ENCODE data around the gene PCK2. TPM values are rescaled to one million over a fixed set of nuclear protein-coding genes. Genes with fewer than 3 reads are reported as not detected.

PCK2 gene
- total and polyA plus RNA-seq, 2 of the 13 experiments (the other 11 are each of a cell fraction or from before 2014, with no cell fraction given), result 129 to 272 TPM

DNA sequence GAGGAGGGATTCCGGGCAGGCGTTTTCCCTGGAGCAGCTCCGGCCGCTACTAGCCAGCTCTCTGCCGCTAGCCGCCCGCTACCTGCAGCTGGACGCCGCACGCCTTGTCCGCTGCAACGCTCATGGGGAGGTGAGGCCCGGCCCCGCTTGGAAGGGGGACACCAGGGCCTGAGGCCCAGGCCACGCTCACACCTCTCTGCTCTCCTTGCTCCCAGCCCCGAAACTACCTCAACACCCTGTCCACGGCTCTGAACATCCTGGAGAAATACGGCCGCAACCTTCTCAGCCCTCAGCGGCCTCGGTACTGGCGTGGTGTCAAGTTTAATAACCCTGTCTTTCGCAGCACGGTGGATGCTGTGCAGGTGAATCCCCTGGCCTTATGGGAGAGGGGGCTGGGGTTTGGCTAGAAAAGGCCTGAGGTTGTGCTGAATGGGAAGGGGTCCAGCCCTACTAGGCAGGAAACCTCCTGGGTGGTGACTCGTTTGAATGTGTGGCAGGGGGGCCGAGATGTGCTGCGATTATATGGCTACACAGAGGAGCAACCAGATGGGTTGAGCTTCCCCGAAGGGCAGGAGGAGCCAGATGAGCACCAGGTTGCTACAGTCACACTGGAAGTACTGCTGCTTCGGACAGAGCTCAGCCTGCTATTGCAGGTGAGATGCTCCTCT lies 53.8 kb downstream of the PCK2 start (continued):
- TF ChIP-seq ZKSCAN5 (CRISPR knock-in tag; IDR thresholded peaks at IDR 0.05) (0 out of 2 replicates have a peak, but pooled peaks have one; percentile 50), MXD4 (CRISPR knock-in tag; IDR thresholded peaks at IDR 0.05) (0 out of 2 replicates have a peak, but pooled peaks have one; percentile 20), GLI4 (CRISPR knock-in tag; IDR thresholded peaks at IDR 0.05; ENCODE audit: borderline replicate concordance) (no peak), ZSCAN12 (CRISPR knock-in tag; IDR thresholded peaks at IDR 0.05) (no peak), ZNF253 (CRISPR knock-in tag; IDR thresholded peaks at IDR 0.05; ENCODE audit: borderline replicate concordance) (0 out of 2 replicates have a peak, but pooled peaks have one; percentile 40), FOXK1 (CRISPR knock-in tag; IDR thresholded peaks at IDR 0.05; ENCODE audit: borderline replicate concordance, low read depth) (no peak), POLR2A (IDR thresholded peaks at IDR 0.05; ENCODE audit: insufficient read depth in 1 of 2, low read depth in 2 of 2, low read length in 2 of 2) (no peak), RAD21 (CRISPR knock-in tag; IDR thresholded peaks at IDR 0.05) (0 out of 2 replicates have a peak, but pooled peaks have one; percentile 72), ZNF230 (CRISPR knock-in tag; IDR thresholded peaks at IDR 0.05) (peak; percentile 89), ZNF510 (CRISPR knock-in tag; IDR thresholded peaks at IDR 0.05; ENCODE audit: low read depth) (peak; percentile 60; the same call in 1 of the 2 replicates), ZNF678 (CRISPR knock-in tag; IDR thresholded peaks at IDR 0.05) (peak; percentile 95; the same call in 1 of the 2 replicates), POLR2AphosphoS5 (IDR thresholded peaks at IDR 0.05; ENCODE audit: low read depth, low read length) (no peak), STAG1 (CRISPR knock-in tag; IDR thresholded peaks at IDR 0.05) (no peak), SNAPC5 (CRISPR knock-in tag; IDR thresholded peaks at IDR 0.05; ENCODE audit: borderline replicate concordance) (no peak), ZFP36L1 (CRISPR knock-in tag; IDR thresholded peaks at IDR 0.05) (no peak), ZFP41 (CRISPR knock-in tag; IDR thresholded peaks at IDR 0.05; ENCODE audit: borderline replicate concordance) (no peak), RXRB (CRISPR knock-in tag; IDR thresholded peaks at IDR 0.05; ENCODE audit: borderline replicate concordance) (no peak), MTA1 (CRISPR knock-in tag; IDR thresholded peaks at IDR 0.05; ENCODE audit: borderline replicate concordance) (no peak), PHF8 (CRISPR knock-in tag; IDR thresholded peaks at IDR 0.05) (peak; percentile 46; the same call in 1 of the 2 replicates), RERE (CRISPR knock-in tag; IDR thresholded peaks at IDR 0.05; ENCODE audit: low read depth) (no peak), ARNTL (CRISPR knock-in tag; IDR thresholded peaks at IDR 0.05) (no peak), ZNF235 (CRISPR knock-in tag; IDR thresholded peaks at IDR 0.05; ENCODE audit: borderline replicate concordance) (peak; percentile 97), ZNF768 (CRISPR knock-in tag; IDR thresholded peaks at IDR 0.05) (peak; percentile 53; the same call in 1 of the 2 replicates), SAP130 (CRISPR knock-in tag; IDR thresholded peaks at IDR 0.05; ENCODE audit: low read depth) (no peak), REL (CRISPR knock-in tag; conservative IDR thresholded peaks at IDR 0.05) (no peak)
- TF ChIP-seq, protein P1, sequence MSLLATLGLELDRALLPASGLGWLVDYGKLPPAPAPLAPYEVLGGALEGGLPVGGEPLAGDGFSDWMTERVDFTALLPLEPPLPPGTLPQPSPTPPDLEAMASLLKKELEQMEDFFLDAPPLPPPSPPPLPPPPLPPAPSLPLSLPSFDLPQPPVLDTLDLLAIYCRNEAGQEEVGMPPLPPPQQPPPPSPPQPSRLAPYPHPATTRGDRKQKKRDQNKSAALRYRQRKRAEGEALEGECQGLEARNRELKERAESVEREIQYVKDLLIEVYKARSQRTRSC (CRISPR knock-in tag; IDR thresholded peaks at IDR 0.05; ENCODE audit: low read depth), result peak; percentile 89; the same call in 1 of the 2 replicates
